PC-9 (cell line): Measurements from ENCODE around the gene DDI1. TPM values are rescaled to one million over a fixed set of nuclear protein-coding genes. Genes with fewer than 3 reads are reported as not detected.

Experiments used
- BruUV-seq: library from RNA; stranded (reverse); fragments of 400-500 nt; replicated peaks from 2 replicates; lab custom pipeline; 2021; lab: Mats Ljungman, UMichigan
- CTCF ChIA-PET: fragments of 300-600 bp; sonication (Branson Sonifier 250); formaldehyde crosslinking; loops from one replicate; lab custom pipeline; 2022; ENCODE audit warnings: antibody characterized with exemption; lab: Charles Lee
- POLR2A ChIA-PET: fragments of 300-600 bp; sonication (Branson Sonifier 250); formaldehyde crosslinking; loops from one replicate; lab custom pipeline; 2022; ENCODE audit warnings: antibody characterized with exemption; ENCODE audit not compliant: unreplicated experiment; lab: Charles Lee
- DNase-seq, 2 experiments: peaks; one replicate each; pipeline versions ENCODE4 v3.0.0 to v3.0.0-alpha.2; 2015 to 2022; ENCODE audit warnings: mixed read lengths in 1 of 2
- H2AFZ ChIP-seq: fragments of 200-600 bp; sonication (generic); 2 replicates; pipeline ENCODE4 v1.8.1; 2017; ENCODE audit warnings: antibody characterized with exemption
- H3F3A ChIP-seq: fragments of 200-600 bp; sonication (generic); 2 replicates; pipeline ENCODE4 v1.8.1; 2017; ENCODE audit warnings: antibody characterized with exemption, mild to moderate bottlenecking, low read depth; ENCODE audit not compliant: insufficient read depth
- H3K27ac ChIP-seq: fragments of 200-600 bp; sonication (generic); 2 replicates; pipeline ENCODE4 v1.6.1; 2016; ENCODE audit warnings: mixed run types
- H3K27me3 ChIP-seq: fragments of 200-600 bp; sonication (generic); 2 replicates; pipeline ENCODE4 v1.6.1; 2016; ENCODE audit warnings: low read depth, mixed run types; ENCODE audit not compliant: insufficient read depth
- H3K36me3 ChIP-seq: fragments of 200-600 bp; sonication (generic); 2 replicates; pipeline ENCODE4 v1.6.1; 2016; ENCODE audit warnings: low read depth, mixed run types
- H3K4me1 ChIP-seq: fragments of 200-600 bp; sonication (generic); replicated peaks from 2 replicates; pipeline ENCODE4 v1.6.1; 2016; ENCODE audit warnings: mixed run types; ENCODE audit not compliant: insufficient read depth
- H3K4me2 ChIP-seq: fragments of 200-600 bp; sonication (generic); 2 replicates; pipeline ENCODE4 v1.6.1; 2017; ENCODE audit warnings: mixed run types
- H3K4me3 ChIP-seq: fragments of 200-600 bp; sonication (generic); 2 replicates; pipeline ENCODE4 v1.6.1; 2016; ENCODE audit warnings: mixed run types
- H3K79me2 ChIP-seq: fragments of 200-600 bp; sonication (generic); 2 replicates; pipeline ENCODE4 v1.6.1; 2017; ENCODE audit warnings: low read depth, mixed run types
- H3K9me2 ChIP-seq: fragments of 200-600 bp; sonication (generic); 2 replicates; pipeline ENCODE4 v1.8.1; 2017; ENCODE audit warnings: mild to moderate bottlenecking; ENCODE audit not compliant: insufficient read depth
- H3K9me3 ChIP-seq: fragments of 200-600 bp; sonication (generic); 2 replicates; pipeline ENCODE4 v1.8.1; 2016; ENCODE audit warnings: low read depth; ENCODE audit not compliant: insufficient read depth
- H4K20me1 ChIP-seq: fragments of 200-600 bp; sonication (generic); 2 replicates; pipeline ENCODE4 v1.8.1; 2017; ENCODE audit not compliant: insufficient read depth
- EZH2 ChIP-seq: fragments of 200-600 bp; sonication (generic); IDR thresholded peaks from 2 replicates; pipeline ENCODE4 v1.8.0; 2017; ENCODE audit warnings: antibody characterized with exemption, low read depth
- intact Hi-C: fragments of 100-400 bp; cut with micrococcal nuclease; formaldehyde crosslinking; loops from one replicate; pipeline ENCODE4 v1.10.0; 2022; ENCODE audit not compliant: unreplicated experiment
- total RNA-seq: library from RNA; stranded (reverse); gene quantifications from 2 replicates; pipeline ENCODE4 v1.2.3, GENCODE V29; 2021
- TF ChIP-seq, protein P1 (sequence below): fragments of 200-600 bp; sonication (generic); conservative IDR thresholded peaks from 2 replicates; pipeline ENCODE4 v1.6.1; 2017; ENCODE audit warnings: mixed run types, antibody characterized with exemption, mild to moderate bottlenecking, moderate library complexity

The DDI1 gene
- total RNA-seq, 1 experiment from 2014 or later: not detected

DNA sequence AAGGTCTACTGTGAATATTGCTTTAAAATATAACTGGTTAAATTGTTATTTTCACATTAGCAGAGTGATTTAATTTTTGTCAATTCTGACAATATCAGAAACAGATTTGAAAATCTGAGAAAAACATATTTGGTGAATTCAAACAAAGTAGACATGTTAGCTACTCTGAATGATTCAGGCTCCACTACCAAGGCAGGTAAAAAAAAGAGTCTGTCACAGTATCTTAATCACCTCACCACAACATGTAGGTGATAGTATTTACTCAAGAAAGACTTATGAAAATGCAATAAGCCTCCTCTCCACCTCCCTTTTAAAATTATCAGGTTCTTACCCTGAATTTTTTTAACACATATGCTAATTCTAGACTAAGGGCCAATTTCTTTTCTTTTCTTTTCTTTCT lies 42.6 kb downstream of the DDI1 start:
- no peaks in the 10 kb centered on the region for H3K27me3 ChIP-seq
- intact Hi-C loops: no loop called here
- no peaks in the 10 kb centered on the region for H4K20me1 ChIP-seq
- ChIA-PET CTCF (no interaction called here), POLR2A (no interaction called here)
- TF ChIP-seq, protein P1, sequence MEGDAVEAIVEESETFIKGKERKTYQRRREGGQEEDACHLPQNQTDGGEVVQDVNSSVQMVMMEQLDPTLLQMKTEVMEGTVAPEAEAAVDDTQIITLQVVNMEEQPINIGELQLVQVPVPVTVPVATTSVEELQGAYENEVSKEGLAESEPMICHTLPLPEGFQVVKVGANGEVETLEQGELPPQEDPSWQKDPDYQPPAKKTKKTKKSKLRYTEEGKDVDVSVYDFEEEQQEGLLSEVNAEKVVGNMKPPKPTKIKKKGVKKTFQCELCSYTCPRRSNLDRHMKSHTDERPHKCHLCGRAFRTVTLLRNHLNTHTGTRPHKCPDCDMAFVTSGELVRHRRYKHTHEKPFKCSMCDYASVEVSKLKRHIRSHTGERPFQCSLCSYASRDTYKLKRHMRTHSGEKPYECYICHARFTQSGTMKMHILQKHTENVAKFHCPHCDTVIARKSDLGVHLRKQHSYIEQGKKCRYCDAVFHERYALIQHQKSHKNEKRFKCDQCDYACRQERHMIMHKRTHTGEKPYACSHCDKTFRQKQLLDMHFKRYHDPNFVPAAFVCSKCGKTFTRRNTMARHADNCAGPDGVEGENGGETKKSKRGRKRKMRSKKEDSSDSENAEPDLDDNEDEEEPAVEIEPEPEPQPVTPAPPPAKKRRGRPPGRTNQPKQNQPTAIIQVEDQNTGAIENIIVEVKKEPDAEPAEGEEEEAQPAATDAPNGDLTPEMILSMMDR: no peak
- TF ChIP-seq EZH2: no peak
- no peak overlapping the region for H3K4me2 ChIP-seq
- no peaks in the 10 kb centered on the region for H3F3A ChIP-seq
- no peaks in the 10 kb centered on the region for H3K36me3 ChIP-seq
- no peaks in the 10 kb centered on the region for H3K9me3 ChIP-seq
- no peak for DNase-seq
- BruUV-seq: no TSS peak
- H3K27ac ChIP-seq: no peak overlapping the region
- no peaks in the 10 kb centered on the region for H3K79me2 ChIP-seq
- H3K4me3 ChIP-seq: no peak overlapping the region
- no peaks in the 10 kb centered on the region for H3K9me2 ChIP-seq
- H3K4me1 ChIP-seq: no peaks in the 10 kb centered on the region
- no peak overlapping the region for H2AFZ ChIP-seq

GRCh38 chr11:104086621-104087020 lies 50.2 kb downstream of the DDI1 start:
- H3K4me1 ChIP-seq: no peaks in the 10 kb centered on the region
- H3K79me2 ChIP-seq: no peaks in the 10 kb centered on the region
- no peaks in the 10 kb centered on the region for H4K20me1 ChIP-seq
- H3K27me3 ChIP-seq: no peaks in the 10 kb centered on the region
- intact Hi-C loops: no loop called here
- no peaks in the 10 kb centered on the region for H3K9me3 ChIP-seq
- H3K9me2 ChIP-seq: no peaks in the 10 kb centered on the region
- H3K36me3 ChIP-seq: no peaks in the 10 kb centered on the region
- H3F3A ChIP-seq: no peaks in the 10 kb centered on the region
- no peak overlapping the region for H3K4me2 ChIP-seq
- TF ChIP-seq, protein P1: no peak
- TF ChIP-seq EZH2: no peak
- DNase-seq: no peak
- POLR2A ChIA-PET: no interaction called here
- CTCF ChIA-PET: no interaction called here
- no peak overlapping the region for H2AFZ ChIP-seq
- H3K4me3 ChIP-seq: no peak overlapping the region
- BruUV-seq: no TSS peak
- no peak overlapping the region for H3K27ac ChIP-seq

Other genes starting within 250 kb of the DDI1 start
- gene PDGFD, start 127.5 kb downstream of the DDI1 start, total RNA-seq: 6.1 and 6.9 TPM in 2 replicates